ENCODE data around the gene SYPL1.
A peak's percentile ranks its signal among the peaks of the same experiment; 100 is the strongest.

SYPL1 gene

GRCh38 chr7:106104721-106105260 lies 7.3 kb downstream of the SYPL1 start:
- DNase-seq (ENCODE audit: low read depth, low spot score): no peak
- in situ Hi-C loops (cut with HindIII; ENCODE audit: low sequenced_read_pairs): no loop called here
- TF ChIP-seq CTCF (IDR thresholded peaks at IDR 0.05; ENCODE audit: low read depth, low read length): no peak
- no peak overlapping the region for H3K4me3 ChIP-seq (ENCODE audit: low read depth, low read length)

GRCh38 chr7:106102387-106102966 lies 9.6 kb downstream of the SYPL1 start:
- in situ Hi-C loops (cut with HindIII; ENCODE audit: low sequenced_read_pairs): no loop called here
- H3K4me3 ChIP-seq (ENCODE audit: low read depth, low read length): no peak overlapping the region
- no peak for DNase-seq (ENCODE audit: low read depth, low spot score)
- TF ChIP-seq CTCF (IDR thresholded peaks at IDR 0.05; ENCODE audit: low read depth, low read length): no peak

- H3K4me3 ChIP-seq (ENCODE audit: low read depth, low read length): no peak overlapping the region
- TF ChIP-seq CTCF (IDR thresholded peaks at IDR 0.05; ENCODE audit: low read depth, low read length): no peak
- DNase-seq (ENCODE audit: low read depth, low spot score): peak; percentile 5
- in situ Hi-C loops (cut with HindIII; ENCODE audit: low sequenced_read_pairs): no loop called here
These were observed 10.4 kb downstream of the SYPL1 start for GRCh38 chr7:106101726-106102125.

- no peak for DNase-seq (ENCODE audit: low read depth, low spot score)
- no peak for TF ChIP-seq CTCF (IDR thresholded peaks at IDR 0.05; ENCODE audit: low read depth, low read length)
- in situ Hi-C loops (cut with HindIII; ENCODE audit: low sequenced_read_pairs): no loop called here
- no peak overlapping the region for H3K4me3 ChIP-seq (ENCODE audit: low read depth, low read length)
These were observed 11.1 kb downstream of the SYPL1 start for GRCh38 chr7:106100863-106101629.

- no peak overlapping the region for H3K4me3 ChIP-seq (ENCODE audit: low read depth, low read length)
- DNase-seq (ENCODE audit: low read depth, low spot score): no peak
- TF ChIP-seq CTCF (IDR thresholded peaks at IDR 0.05; ENCODE audit: low read depth, low read length): no peak
- in situ Hi-C loops (cut with HindIII; ENCODE audit: low sequenced_read_pairs): no loop called here
These were observed 12.6 kb downstream of the SYPL1 start for GRCh38 chr7:106099539-106099938.

GRCh38 chr7:106098889-106099288 lies 13.2 kb downstream of the SYPL1 start:
- in situ Hi-C loops (cut with HindIII; ENCODE audit: low sequenced_read_pairs): no loop called here
- no peak overlapping the region for H3K4me3 ChIP-seq (ENCODE audit: low read depth, low read length)
- TF ChIP-seq CTCF (IDR thresholded peaks at IDR 0.05; ENCODE audit: low read depth, low read length): no peak
- DNase-seq (ENCODE audit: low read depth, low spot score): no peak
